Endothelial cell of umbilical vein (primary cell): Measurements from ENCODE around the gene MAML3. TPM values are rescaled to one million over a fixed set of nuclear protein-coding genes. Genes with fewer than 3 reads are reported as not detected.

Experiments used
- BruUV-seq: library from RNA; stranded (reverse); fragments of 400-500 nt; replicated peaks from 2 replicates; lab custom pipeline; 2021; lab: Mats Ljungman, UMichigan
- CTCF ChIA-PET: fragments of 300-600, 350-600 bp; sonication (Branson Sonifier 250); formaldehyde crosslinking; loops from one replicate; lab custom pipeline; 2021; ENCODE audit warnings: antibody characterized with exemption, inconsistent platforms; lab: Charles Lee
- POLR2A ChIA-PET: fragments of 300-600, 350-600 bp; sonication (Branson Sonifier 250); formaldehyde crosslinking; loops from one replicate; lab custom pipeline; 2021; ENCODE audit warnings: antibody characterized with exemption, inconsistent platforms; lab: Charles Lee
- DNase-seq: peaks from one replicate; pipeline ENCODE4 v3.0.0-alpha.2; 2011; ENCODE audit warnings: low read depth, low spot score
- FAIRE-seq: peaks from 2 replicates; lab custom pipeline; 2011; peaks lifted over from hg19 to GRCh38; lab: Jason Lieb, UNC
- H2AFZ ChIP-seq: 2 replicates; pipeline ENCODE4 v1.6.0; 2012; ENCODE audit warnings: low read depth, low read length, control low read depth, inconsistent platforms
- H3K27ac ChIP-seq: 2 replicates; pipeline ENCODE4 v1.5.1; 2011; ENCODE audit warnings: low read depth, mild to moderate bottlenecking, control low read depth, low read length, moderate library complexity; ENCODE audit not compliant: insufficient read depth
- H3K27me3 ChIP-seq, 2 experiments: 2 replicates each; pipeline versions ENCODE4 v1.6.0 to v1.6.1; 2011; ENCODE audit warnings: low read length in 2 of 2, mixed read lengths in 1 of 2; ENCODE audit not compliant: control insufficient read depth in 2 of 2, insufficient read depth in 2 of 2
- H3K36me3 ChIP-seq, 2 experiments: 2 replicates in 1 of 2; 3 replicates in 1 of 2; pipeline ENCODE4 v1.5.1; 2011; ENCODE audit warnings: low read length in 2 of 2, mild to moderate bottlenecking in 1 of 2, moderate library complexity in 1 of 2; ENCODE audit not compliant: control insufficient read depth in 2 of 2, insufficient read depth in 2 of 2; ENCODE audit errors: extremely low read depth in 1 of 2
- H3K4me1 ChIP-seq: 3 replicates; pipeline ENCODE4 v1.5.1; 2011; ENCODE audit warnings: mild to moderate bottlenecking, low read length; ENCODE audit not compliant: control insufficient read depth, insufficient read depth; ENCODE audit errors: extremely low read depth
- H3K4me2 ChIP-seq: 2 replicates; pipeline ENCODE4 v1.6.1; 2011; ENCODE audit warnings: low read length, control low read depth, mixed read lengths; ENCODE audit not compliant: insufficient read depth
- H3K4me3 ChIP-seq, 3 experiments: fragments of 200-600 bp in 1 of 3; sonication (generic), shearing (Covaris generic) in 1 of 3; replicated peaks in 1 of 3; 2 replicates each; pipeline ENCODE4 v1.5.1; 2011 to 2016; ENCODE audit warnings: control low read depth in 3 of 3, low read length in 3 of 3, mild to moderate bottlenecking in 2 of 3, inconsistent platforms in 1 of 3, low read depth in 1 of 3, moderate library complexity in 1 of 3; ENCODE audit not compliant: insufficient read depth in 1 of 3
- H3K79me2 ChIP-seq: 2 replicates; pipeline ENCODE4 v1.6.0; 2012; ENCODE audit warnings: low read length, inconsistent platforms; ENCODE audit not compliant: control insufficient read depth, insufficient read depth
- H3K9ac ChIP-seq: replicated peaks from 2 replicates; pipeline ENCODE3; 2011; ENCODE audit warnings: low read length, control low read depth; ENCODE audit not compliant: insufficient read depth; ENCODE audit errors: extremely low read depth
- H3K9me1 ChIP-seq: replicated peaks from 3 replicates; pipeline ENCODE4 v1.6.0; 2011; ENCODE audit warnings: mild to moderate bottlenecking, low read length; ENCODE audit not compliant: control insufficient read depth, insufficient read depth; ENCODE audit errors: extremely low read depth
- H3K9me3 ChIP-seq: replicated peaks from 2 replicates; pipeline ENCODE4 v1.5.1; 2012; ENCODE audit warnings: low read length, inconsistent platforms; ENCODE audit not compliant: control insufficient read depth, insufficient read depth
- H4K20me1 ChIP-seq: replicated peaks from 2 replicates; pipeline ENCODE3; 2011; ENCODE audit warnings: mild to moderate bottlenecking, low read length; ENCODE audit not compliant: control insufficient read depth, insufficient read depth; ENCODE audit errors: extremely low read depth
- CTCF ChIP-seq, 2 donors: IDR thresholded peaks; 1 replicate in 1 of 2; 2 replicates in 1 of 2; pipeline ENCODE4 v1.5.1; 2011; ENCODE audit warnings: low read length in 2 of 2, mild to moderate bottlenecking in 2 of 2, moderate library complexity in 2 of 2, control low read depth in 1 of 2, inconsistent platforms in 1 of 2, low read depth in 1 of 2; ENCODE audit not compliant: insufficient read depth in 1 of 2; ENCODE audit errors: extremely low read depth in 1 of 2
- EZH2 ChIP-seq: IDR thresholded peaks from 2 replicates; pipeline ENCODE4 v1.6.1; 2012; ENCODE audit warnings: borderline replicate concordance, low read depth, mild to moderate bottlenecking, moderate library complexity, low read length, inconsistent platforms; ENCODE audit not compliant: severe bottlenecking
- FOS ChIP-seq: IDR thresholded peaks from 2 replicates; pipeline ENCODE4 v1.6.1; 2011; ENCODE audit warnings: mild to moderate bottlenecking, low read length, moderate library complexity, borderline replicate concordance; ENCODE audit not compliant: insufficient read depth
- GATA2 ChIP-seq: IDR thresholded peaks from 2 replicates; pipeline ENCODE4 v1.7.0; 2011; ENCODE audit warnings: low read depth, mild to moderate bottlenecking, moderate library complexity, mixed read lengths, low read length; ENCODE audit not compliant: insufficient read length, insufficient read depth
- JUN ChIP-seq: IDR thresholded peaks from 2 replicates; pipeline ENCODE4 v1.6.1; 2011; ENCODE audit warnings: borderline replicate concordance, low read depth; ENCODE audit not compliant: insufficient read length, insufficient read depth
- MAX ChIP-seq: IDR thresholded peaks from 2 replicates; pipeline ENCODE4 v1.6.1; 2011; ENCODE audit not compliant: insufficient read depth, insufficient read length
- MYC ChIP-seq: IDR thresholded peaks from one replicate; pipeline ENCODE4 v1.6.1; 2011; ENCODE audit warnings: mild to moderate bottlenecking, low read depth, low read length
- POLR2A ChIP-seq: IDR thresholded peaks from 2 replicates; pipeline ENCODE4 v1.6.1; 2012; ENCODE audit warnings: low read depth, mild to moderate bottlenecking, control low read depth, low read length
- POLR2AphosphoS5 ChIP-seq: IDR thresholded peaks from 2 replicates; pipeline ENCODE4 v1.6.1; 2012; ENCODE audit warnings: low read depth, mild to moderate bottlenecking, control low read depth, low read length, moderate library complexity; ENCODE audit not compliant: insufficient read depth
- dilution Hi-C: fragments of 300-500 bp; cut with MboI; formaldehyde crosslinking; loops from one replicate; pipeline ENCODE4 v1.15.0; 2019; ENCODE audit warnings: low sequenced_read_pairs; ENCODE audit not compliant: extremely low pct_ligation_motif_present
- intact Hi-C: fragments of 100-400 bp; cut with micrococcal nuclease; formaldehyde crosslinking; loops from one replicate; pipeline ENCODE4 v1.10.0; 2022
- polyA plus RNA-seq, 4 experiments: library from polyadenylated mRNA; depleted of rRNA in 3 of 4; stranded (reverse) in 3 of 4; unstranded in 1 of 4; fragments of >200 nt; gene quantifications; 2 replicates each; pipeline versions ENCODE4 v1.2.1 to v1.2.3, GENCODE V29; 2011 to 2012; ENCODE audit warnings: missing spikeins in 1 of 4
- total RNA-seq: library from RNA; stranded (reverse); gene quantifications from 2 replicates; pipeline ENCODE4 v1.2.3, GENCODE V29; 2021

Gene MAML3
- total and polyA plus RNA-seq, 2 donors (not counting 3 experiments of a cell fraction or from before 2014, with no cell fraction given), result 14.0 to 20.3 TPM

GRCh38 chr4:140090215-140090731 lies 63.7 kb downstream of the MAML3 start:
- H3K4me1 ChIP-seq, result peaks cover 63% of the 10 kb centered on the region
- BruUV-seq, result no TSS peak
- TF ChIP-seq FOS (peak; percentile 92), CTCF (IDR thresholded peaks at IDR 0.05; ENCODE audit: extremely low read depth in 1 of 2, insufficient read depth in 1 of 2, low read depth in 1 of 2, low read length in 2 of 2) (no peak), POLR2AphosphoS5 (peak; percentile 96), JUN (peak; percentile 95), POLR2A (peak; percentile 58), MAX (no peak), EZH2 (no peak), GATA2 (peak; percentile 91), MYC (no peak)
- no peak overlapping the region for H3K4me3 ChIP-seq
- H4K20me1 ChIP-seq, result no peaks in the 10 kb centered on the region
- H3K9ac ChIP-seq, result peak overlapping the region; percentile 78
- FAIRE-seq (peak; percentile 99), DNase-seq (peak; percentile 73)
- H3K4me2 ChIP-seq, result peak overlapping the region; percentile 65
- POLR2A ChIA-PET, result interaction anchor here (0.6 to 1.7 kb wide), 5 partner anchors 36 to 671 kb away, joined by 3 to 8 read pairs (median 5); no protein-coding TSS in a partner anchor
- intact Hi-C loops, result loop anchor here (1.0 to 10.0 kb wide), 10 partner anchors 10 to 1075 kb away; partner anchors contain the start of gene NOCT
- no peak overlapping the region for H2AFZ ChIP-seq
- dilution Hi-C loops, result no loop called here
- H3K79me2 ChIP-seq, result peaks cover 25% of the 10 kb centered on the region
- no peaks in the 10 kb centered on the region for H3K9me3 ChIP-seq
- no peaks in the 10 kb centered on the region for H3K36me3 ChIP-seq
- no peaks in the 10 kb centered on the region for H3K27me3 ChIP-seq
- CTCF ChIA-PET, result interaction anchor here (0.8 to 2.8 kb wide), 13 partner anchors 19 to 356 kb away, joined by 3 to 22 read pairs (median 5); no protein-coding TSS in a partner anchor
- H3K27ac ChIP-seq, result peak overlapping the region; percentile 89
- no peaks in the 10 kb centered on the region for H3K9me1 ChIP-seq
